ENCODE results near the gene PMEPA1.

Gene PMEPA1

DNA sequence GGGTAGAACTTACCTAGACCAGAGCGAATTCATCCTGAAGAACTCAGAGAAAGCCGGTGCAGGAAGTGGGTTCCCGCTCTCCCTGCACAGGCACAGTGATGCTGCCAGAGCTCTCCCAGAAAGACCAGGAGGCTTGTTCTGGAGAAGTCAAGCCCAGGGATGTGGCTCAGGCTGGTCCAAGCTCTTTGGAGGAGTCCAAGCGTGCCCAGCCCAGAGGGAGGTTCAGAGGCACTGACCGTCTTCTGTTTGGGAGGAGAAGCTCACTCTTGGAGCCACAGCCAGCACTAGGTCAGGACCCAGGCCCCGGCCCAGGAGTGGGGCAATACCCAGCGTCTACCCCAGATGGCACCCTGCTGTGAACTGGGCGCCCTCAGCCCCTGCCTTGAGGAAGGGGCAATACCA is 1.5 kb upstream of the PMEPA1 start:
- DNase-seq = no peak

GRCh38 chr20:57710841-57711240 is 1.0 kb upstream of the PMEPA1 start:
- DNase-seq = no peak

DNA sequence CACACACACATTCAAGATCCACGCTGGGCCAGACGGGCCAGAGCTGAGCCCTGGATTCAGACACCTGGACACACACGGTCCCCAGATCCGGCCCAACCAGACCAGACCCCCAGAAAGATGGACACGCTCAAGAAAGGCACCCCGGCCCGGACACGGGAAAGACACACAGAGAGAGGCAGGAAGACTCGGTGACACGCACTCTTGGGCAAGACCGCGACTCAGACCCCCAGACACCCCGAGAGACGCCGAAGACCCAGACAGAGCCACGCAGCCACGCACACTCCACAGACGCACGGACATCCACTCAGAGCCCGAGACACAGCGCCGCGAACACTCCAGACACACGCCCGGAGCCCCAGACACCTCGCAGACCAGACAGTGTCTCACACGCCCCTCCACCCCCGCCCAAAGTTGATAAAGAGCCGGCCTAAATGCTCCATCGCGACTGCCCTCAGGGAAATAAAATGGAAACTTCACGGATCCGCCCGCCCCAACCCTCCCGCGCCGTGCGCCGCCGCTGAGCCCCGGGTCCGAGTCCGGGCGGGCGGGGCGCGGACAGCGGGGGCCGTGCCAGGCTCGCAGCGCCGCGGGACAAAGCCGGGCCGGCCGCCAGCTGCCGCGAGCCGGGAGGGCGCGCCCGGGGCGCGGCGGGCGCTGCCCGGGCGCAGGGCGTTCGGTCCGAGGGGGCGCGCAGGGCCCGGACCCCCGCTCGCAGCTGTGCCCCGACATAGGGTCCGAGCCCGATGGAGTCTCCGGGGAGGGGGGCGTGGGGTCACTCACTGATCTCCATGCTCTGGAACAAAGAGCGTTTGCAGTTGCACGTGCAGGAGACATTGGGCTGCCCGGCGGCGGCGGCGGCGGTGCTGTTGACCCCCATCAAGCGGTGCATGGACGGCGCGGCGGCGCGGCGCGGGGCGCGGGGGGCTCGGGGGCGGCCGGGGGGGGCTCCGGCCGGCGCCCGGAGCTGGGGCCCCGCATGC is 831 bp downstream of the PMEPA1 start:
- DNase-seq = peak; percentile 53 to 58

GRCh38 chr20:57707849-57708693 is 1.7 kb downstream of the PMEPA1 start:
- DNase-seq = no peak

DNA sequence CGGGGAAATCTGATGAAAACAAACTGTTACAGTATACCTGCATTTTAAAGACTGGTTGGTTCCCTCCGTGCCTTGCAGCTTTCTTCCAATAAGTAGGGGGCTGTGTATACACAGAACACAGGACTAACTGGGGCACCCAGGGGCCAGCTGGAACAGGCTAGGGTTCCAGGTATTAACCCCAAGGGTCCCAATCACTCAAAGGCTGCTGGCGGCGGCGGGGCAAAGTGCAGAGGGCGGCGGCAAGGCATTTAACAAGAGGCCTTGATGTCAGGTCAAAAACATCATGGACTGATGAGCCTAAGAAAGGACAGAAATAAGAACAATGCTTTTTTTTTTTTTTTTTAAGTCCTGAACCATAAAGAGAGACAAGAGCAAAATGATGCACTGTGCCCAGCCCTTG is 2.5 kb downstream of the PMEPA1 start:
- no peak for DNase-seq

DNA sequence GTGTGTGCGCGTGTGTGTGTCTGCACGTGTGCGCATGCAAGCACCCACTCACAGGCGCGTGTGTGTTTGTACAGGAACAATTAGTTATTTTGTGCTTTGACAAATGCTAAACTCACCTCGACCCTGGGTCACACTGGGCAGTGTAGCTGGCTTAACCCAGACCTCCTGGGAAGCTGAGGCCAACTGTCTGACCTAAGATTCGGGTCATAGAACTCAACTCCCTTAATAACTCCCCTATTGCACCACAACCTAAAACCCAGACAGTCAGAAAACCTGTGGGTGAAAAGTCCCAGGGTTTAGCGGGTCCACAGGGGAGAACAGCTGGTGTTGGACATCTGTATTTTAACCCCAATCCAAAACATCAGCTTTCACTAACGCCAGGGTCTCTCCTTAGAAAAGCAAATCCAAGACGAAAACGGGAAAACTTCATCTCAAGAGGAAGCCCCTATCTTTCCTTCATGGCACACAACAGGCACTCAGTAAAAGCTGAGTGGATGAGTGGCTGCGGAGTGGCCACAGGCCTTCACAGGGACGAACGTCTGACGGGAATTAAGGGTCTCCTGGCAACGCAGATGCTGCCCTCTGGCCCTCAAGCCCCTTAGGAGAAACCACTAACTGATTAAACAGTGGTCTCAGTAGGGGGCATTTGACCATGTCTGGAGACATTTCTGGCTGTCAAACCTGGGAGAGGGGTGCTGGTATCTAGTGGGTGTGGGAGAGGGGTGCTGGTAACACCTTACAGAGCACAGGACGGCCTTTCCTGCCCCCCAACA is 4.5 kb downstream of the PMEPA1 start:
- no peak for DNase-seq

DNA sequence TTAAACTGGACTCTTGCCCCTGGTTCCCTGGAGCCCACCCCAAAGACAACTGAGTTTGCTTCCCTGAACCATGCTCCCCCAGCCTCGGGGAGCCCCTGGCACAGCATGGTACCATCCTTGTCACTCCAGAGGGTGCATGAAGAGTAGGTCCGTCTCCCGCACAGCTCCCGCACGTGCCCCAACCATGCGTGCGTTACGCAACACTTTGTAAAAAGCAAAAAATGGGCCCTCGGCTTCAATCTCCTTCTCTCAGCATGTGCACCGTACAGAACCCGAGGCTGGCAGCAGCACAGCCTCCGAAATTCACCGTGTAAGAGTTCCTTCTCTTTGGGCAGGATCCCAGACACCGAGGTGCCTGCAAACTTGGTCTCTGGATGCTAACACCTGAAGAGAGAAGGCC is 5.6 kb downstream of the PMEPA1 start:
- DNase-seq = no peak

DNA sequence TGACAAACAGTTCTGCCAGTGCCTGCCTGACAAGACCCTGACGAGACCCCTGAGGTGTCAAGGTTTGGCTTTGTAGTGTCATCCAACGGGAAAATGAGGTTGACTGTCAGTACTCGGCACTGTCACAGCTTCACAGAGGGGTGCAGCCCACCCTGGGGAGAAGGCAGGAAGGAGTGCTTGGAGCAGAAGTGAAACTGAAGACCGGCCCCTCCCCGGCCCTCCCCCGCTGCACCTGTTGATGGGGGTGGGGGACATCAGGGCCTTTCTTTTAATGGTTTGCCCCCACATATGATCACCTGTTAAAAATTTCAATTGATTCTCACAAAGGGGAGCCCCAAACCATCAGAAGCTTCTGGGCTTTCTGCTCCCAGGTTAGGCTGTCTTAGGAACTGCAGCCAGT is 6.8 kb downstream of the PMEPA1 start:
- DNase-seq = no peak

DNA sequence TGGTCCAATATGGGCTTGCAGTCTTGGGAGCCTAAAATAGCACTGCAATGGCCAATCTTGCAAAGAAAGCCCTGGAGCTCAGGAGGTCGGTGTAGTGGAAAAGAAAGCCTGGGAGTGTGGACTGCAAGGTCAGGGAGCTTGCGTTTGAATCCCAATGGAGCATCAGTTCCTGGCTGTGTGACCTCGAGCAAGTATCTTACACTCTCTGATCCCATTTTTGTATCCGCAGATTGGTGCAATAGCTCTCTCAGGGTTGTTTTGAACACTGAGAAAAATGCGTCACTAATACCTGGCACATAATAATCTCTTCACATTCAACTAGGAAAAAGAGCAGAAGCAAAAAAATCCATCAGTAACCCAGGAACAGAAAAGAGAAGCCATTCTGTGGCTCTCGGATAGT is 7.3 kb downstream of the PMEPA1 start:
- DNase-seq = no peak

DNA sequence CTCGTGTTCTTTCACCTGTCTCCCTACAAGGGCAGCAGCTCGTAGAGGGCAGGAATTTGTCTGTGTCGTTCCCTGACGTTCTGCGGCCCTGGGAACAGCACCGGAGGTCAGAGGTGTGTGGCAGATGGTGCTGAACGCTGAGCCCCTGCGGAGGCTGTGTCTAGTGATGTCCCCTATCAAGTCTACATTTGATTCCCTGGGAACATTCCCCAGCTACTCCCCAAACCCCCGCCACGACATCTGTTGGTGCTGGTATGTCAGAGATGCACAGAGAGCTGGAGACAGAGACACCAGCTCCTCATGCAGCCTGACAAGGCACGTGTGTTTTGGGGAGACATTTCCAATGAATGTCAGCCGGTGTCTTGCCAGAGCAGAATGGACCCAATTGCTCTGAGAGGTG is 7.7 kb downstream of the PMEPA1 start:
- no peak for DNase-seq

GRCh38 chr20:57701651-57702050 is 8.2 kb downstream of the PMEPA1 start:
- DNase-seq = no peak

DNA sequence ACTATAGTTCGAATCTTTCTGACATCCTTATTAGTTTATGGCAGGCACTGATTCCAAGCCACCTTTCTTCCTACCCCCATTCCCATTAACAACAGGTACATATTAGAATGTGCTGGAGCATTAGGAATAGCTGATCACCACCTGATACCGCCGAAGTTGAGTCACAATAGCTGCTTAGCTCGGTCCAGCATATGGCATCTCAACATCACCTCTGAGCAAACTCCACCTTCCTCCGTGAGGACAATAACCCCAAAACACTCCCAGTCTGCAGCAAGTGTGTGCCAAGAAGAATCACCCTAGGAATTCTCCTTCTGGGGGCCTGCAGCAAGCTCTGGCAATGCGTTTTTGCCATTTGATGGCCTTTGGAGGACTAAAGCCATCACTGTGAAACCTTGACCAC is 8.7 kb downstream of the PMEPA1 start:
- no peak for DNase-seq

DNA sequence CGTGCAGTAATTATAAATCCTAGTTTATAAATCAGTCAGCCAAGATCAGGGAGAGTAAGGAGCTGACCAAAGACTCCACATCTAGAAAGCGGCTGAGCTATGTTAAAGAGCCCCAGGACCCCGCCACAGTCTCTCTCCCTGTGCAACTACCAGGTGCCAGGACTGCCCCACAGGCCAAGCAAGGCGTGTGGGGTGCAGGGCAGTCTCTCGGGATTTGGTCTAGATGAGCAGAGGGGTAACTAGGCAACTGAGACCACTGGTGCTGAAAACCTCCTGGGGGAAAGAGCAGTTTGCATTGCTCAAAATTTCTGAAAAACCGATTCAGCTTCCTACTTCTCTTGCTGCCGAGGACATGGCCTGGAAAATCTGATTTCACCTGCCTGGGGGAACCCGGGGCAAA is 10.4 kb downstream of the PMEPA1 start:
- no peak for DNase-seq

DNA sequence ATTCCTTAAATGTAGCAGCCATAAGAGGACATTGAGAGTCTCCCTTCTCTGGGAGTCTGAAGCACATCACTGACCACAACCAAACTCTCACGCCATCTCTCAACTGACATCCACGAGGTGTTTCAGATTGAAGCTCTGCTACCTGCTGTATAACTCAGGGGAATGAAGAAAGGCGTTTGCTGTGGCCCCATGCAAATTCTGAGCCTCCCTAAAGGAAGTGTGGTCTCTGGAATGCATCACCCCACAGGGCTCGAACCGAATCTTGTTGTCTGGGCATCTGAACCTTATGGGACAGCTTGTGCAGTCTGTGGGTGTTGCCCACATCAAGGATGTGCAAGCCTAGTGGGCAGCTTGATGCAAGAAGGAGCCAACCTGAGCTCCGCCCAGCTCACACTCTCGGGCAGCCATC is 10.9 kb downstream of the PMEPA1 start:
- DNase-seq = no peak

GRCh38 chr20:57698116-57698866 is 11.5 kb downstream of the PMEPA1 start:
- peak; percentile 61 to 73 for DNase-seq

- no peak for DNase-seq
These were observed 12.3 kb downstream of the PMEPA1 start for GRCh38 chr20:57697543-57697942.

GRCh38 chr20:57696401-57696961 is 13.3 kb downstream of the PMEPA1 start:
- no peak for DNase-seq

DNA sequence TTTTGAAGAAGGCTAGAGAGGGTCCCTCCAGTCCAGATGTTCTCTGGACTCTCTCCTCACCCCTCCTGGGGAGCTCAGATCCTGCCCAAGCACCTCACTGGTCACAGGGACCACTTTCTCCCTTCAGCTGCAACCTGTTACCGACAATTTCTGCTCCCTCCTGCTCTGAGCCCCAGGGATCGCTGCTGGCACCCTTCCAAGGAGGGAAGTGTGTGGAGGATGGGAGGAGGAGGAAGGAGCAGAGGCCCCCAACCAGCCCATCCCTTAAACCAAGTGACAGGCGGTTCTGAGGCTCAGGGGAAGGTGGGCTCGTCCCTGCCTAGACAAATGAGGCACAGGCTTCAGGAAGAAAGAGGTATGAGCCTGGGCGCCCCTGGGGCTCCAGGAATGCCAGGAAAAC is 13.9 kb downstream of the PMEPA1 start:
- no peak for DNase-seq

DNA sequence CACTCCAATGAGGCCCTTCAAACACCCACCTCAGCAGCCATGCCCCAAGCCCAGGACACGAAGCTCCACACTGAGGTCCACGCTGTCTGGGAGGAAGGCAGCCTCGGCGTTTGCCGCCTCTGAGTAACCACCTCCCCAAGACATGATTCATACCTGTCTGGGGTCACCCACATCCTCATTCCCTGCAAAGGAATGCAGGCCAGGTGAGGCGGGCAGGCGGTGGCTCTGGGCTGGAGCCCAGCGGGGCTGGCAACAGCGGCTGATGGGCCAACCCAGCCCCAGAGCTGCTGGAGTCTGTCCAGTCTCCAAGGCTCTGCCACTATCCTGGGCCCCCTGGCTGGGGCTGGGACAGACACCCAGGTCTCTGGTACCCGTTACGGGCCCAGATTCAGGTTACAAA is 14.8 kb downstream of the PMEPA1 start:
- DNase-seq = no peak

- DNase-seq = no peak
These were observed 15.3 kb downstream of the PMEPA1 start for GRCh38 chr20:57694481-57694880.

- no peak for DNase-seq
These were observed 16.0 kb downstream of the PMEPA1 start for GRCh38 chr20:57693670-57694329.

All from activated CD4-positive, alpha-beta T cell treated with anti-CD3 and anti-CD28 coated beads, Interleukin-2, amount 50 U/mL, for 4 hours (primary cell).